ENCODE results near the gene RAD51C. TPM values are rescaled to one million over a fixed set of nuclear protein-coding genes. Genes with fewer than 3 reads are reported as not detected.
"Not testable (repeated sequence)": the region's sequence is repeated elsewhere in the genome, so short reads cannot be mapped to it uniquely, and the experiment has no call there.

RAD51C gene
- total and polyA plus RNA-seq, 2 experiments from 2014 or later = 19.2 to 41.6 TPM

DNA sequence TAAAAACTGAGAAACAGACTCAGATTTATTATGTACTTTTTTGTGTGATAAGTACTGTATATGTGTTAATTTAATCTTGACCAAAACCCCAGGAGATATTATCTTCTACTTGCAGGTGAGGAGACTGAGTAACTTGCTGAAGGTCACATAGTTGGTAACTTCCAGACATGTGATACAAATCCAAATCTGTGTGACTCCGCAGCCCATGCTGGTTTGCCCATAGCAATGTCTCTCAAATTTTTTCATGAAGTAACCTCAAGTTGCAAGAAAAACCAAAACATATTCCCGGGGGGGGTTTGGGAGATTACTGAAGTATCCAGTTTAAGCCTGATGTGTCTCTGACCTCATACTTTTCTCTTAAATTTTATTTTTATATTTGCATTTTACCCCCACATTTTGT is 3.9 kb upstream of the RAD51C start:
- Histone ChIP-seq H3K27me3 (no peaks in the 10 kb centered on the region), H2AFZ (no peak overlapping the region), H3K4me1 (ENCODE audit: insufficient read depth) (peaks cover 7% of the 10 kb centered on the region), H4K20me1 (ENCODE audit: insufficient read depth, poor library complexity, severe bottlenecking) (no peaks in the 10 kb centered on the region), H3K4me2 (no peak overlapping the region), H3K36me3 (replicated peaks; ENCODE audit: insufficient read depth, low read depth) (no peaks in the 10 kb centered on the region), H3K9me3 (ENCODE audit: low read depth) (no peaks in the 10 kb centered on the region), H3K9me2 (replicated peaks; ENCODE audit: insufficient read depth) (no peaks in the 10 kb centered on the region), H3K79me2 (peaks cover 4% of the 10 kb centered on the region), H3K4me3 (no peak overlapping the region), H3K27ac (no peak overlapping the region)
- no peak for TF ChIP-seq EZH2 (IDR thresholded peaks at IDR 0.05; ENCODE audit: borderline replicate concordance)
- TF ChIP-seq EZH2phosphoT487 (IDR thresholded peaks at IDR 0.05; ENCODE audit: low read depth, severe bottlenecking, unreplicated experiment) = no peak
- TF ChIP-seq, protein P1, sequence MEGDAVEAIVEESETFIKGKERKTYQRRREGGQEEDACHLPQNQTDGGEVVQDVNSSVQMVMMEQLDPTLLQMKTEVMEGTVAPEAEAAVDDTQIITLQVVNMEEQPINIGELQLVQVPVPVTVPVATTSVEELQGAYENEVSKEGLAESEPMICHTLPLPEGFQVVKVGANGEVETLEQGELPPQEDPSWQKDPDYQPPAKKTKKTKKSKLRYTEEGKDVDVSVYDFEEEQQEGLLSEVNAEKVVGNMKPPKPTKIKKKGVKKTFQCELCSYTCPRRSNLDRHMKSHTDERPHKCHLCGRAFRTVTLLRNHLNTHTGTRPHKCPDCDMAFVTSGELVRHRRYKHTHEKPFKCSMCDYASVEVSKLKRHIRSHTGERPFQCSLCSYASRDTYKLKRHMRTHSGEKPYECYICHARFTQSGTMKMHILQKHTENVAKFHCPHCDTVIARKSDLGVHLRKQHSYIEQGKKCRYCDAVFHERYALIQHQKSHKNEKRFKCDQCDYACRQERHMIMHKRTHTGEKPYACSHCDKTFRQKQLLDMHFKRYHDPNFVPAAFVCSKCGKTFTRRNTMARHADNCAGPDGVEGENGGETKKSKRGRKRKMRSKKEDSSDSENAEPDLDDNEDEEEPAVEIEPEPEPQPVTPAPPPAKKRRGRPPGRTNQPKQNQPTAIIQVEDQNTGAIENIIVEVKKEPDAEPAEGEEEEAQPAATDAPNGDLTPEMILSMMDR (IDR thresholded peaks at IDR 0.05; ENCODE audit: poor library complexity) = no peak
- WGBS (ENCODE audit: low lambda C conversion rate, missing lambda C conversion rate) = 84% methylated on average over 2 of the region's 2 CpGs
- no peak for DNase-seq (ENCODE audit: low spot score)

DNA sequence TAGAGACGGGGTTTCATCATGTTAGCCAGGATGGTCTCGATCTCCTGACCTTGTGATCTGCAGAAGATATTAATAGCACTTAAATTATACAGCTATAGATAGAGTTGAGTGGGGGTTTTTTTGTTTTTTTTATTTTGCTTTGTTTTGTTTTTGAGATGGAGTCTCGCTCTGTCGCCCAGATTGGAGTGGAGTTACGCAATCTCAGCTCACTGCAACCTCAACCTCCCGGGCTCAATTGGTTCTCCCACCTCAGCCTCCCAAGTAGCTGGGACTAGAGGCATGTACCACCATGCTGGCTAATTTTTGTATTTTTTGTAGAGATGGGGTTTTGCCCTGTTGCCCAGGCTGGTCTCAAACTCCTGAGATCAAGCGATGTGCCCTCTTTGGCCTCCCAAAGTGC is 2.4 kb upstream of the RAD51C start:
- H3K4me1 ChIP-seq (ENCODE audit: insufficient read depth) = peaks cover 13% of the 10 kb centered on the region
- not testable (repeated sequence) for H3K9me3 ChIP-seq (ENCODE audit: low read depth); H3K9me2 ChIP-seq (replicated peaks; ENCODE audit: insufficient read depth); H2AFZ ChIP-seq; H3K4me2 ChIP-seq; H3K27ac ChIP-seq; DNase-seq (ENCODE audit: low spot score); H3K27me3 ChIP-seq; H4K20me1 ChIP-seq (ENCODE audit: insufficient read depth, poor library complexity, severe bottlenecking); H3K4me3 ChIP-seq; H3K36me3 ChIP-seq (replicated peaks; ENCODE audit: insufficient read depth, low read depth)
- peaks cover 10% of the 10 kb centered on the region for H3K79me2 ChIP-seq
- WGBS (ENCODE audit: low lambda C conversion rate, missing lambda C conversion rate) = 92% methylated on average over 7 of the region's 7 CpGs

DNA sequence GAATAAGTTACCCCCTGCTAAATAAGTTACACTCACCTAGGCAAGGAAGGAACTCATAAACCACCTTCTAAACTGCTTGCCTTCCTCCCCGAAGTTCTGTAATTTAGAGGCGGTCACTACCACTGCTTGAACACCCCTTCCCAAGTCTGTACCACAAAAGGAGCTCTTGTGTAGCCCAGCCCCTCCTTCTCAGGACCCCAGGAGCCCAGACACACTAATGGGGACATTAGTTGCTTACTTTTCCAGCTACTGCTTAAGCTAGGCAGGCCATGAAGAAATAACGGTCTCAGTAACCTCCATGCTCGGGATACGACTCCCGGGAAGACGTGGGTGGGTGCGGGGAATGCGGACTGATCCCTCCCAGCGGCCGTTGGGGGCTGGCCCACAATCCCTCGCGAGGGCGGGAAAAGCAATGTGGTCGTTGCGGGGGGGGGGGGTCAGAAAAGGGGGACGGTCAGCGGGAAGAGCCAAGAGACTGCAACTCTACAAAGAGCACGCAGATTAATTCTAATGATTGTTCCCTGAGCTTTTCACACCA is 632 bp upstream of the RAD51C start, which contains the start of gene TEX14:
Gene TEX14, minus strand, starts transcription at position 345 of the 538 bp plus-strand sequence. CDS start 40,044 bp downstream, outside the sequence.
- Histone ChIP-seq H2AFZ (peak within 1 kb of the TSS; percentile 100), H4K20me1 (ENCODE audit: insufficient read depth, poor library complexity, severe bottlenecking) (no peaks in the 10 kb centered on the region), H3K4me2 (peak within 1 kb of the TSS; percentile 72), H3K9me3 (ENCODE audit: low read depth) (no peaks in the 10 kb centered on the region), H3K27ac (peak within 1 kb of the TSS; percentile 94), H3K79me2 (peaks cover 10% of the 10 kb centered on the region), H3K27me3 (no peaks in the 10 kb centered on the region), H3K36me3 (replicated peaks; ENCODE audit: insufficient read depth, low read depth) (no peaks in the 10 kb centered on the region), H3K9me2 (replicated peaks; ENCODE audit: insufficient read depth) (no peaks in the 10 kb centered on the region), H3K4me1 (ENCODE audit: insufficient read depth) (peaks cover 13% of the 10 kb centered on the region), H3K4me3 (peak within 1 kb of the TSS; percentile 57)
- 90% methylated on average over 16 of the region's 19 CpGs for WGBS (ENCODE audit: low lambda C conversion rate, missing lambda C conversion rate)
- TF ChIP-seq EZH2phosphoT487 (IDR thresholded peaks at IDR 0.05; ENCODE audit: low read depth, severe bottlenecking, unreplicated experiment) = no peak
- TF ChIP-seq, protein P1 (IDR thresholded peaks at IDR 0.05; ENCODE audit: poor library complexity) = no peak
- no peak for TF ChIP-seq EZH2 (IDR thresholded peaks at IDR 0.05; ENCODE audit: borderline replicate concordance)
- no peak for DNase-seq (ENCODE audit: low spot score)

DNA sequence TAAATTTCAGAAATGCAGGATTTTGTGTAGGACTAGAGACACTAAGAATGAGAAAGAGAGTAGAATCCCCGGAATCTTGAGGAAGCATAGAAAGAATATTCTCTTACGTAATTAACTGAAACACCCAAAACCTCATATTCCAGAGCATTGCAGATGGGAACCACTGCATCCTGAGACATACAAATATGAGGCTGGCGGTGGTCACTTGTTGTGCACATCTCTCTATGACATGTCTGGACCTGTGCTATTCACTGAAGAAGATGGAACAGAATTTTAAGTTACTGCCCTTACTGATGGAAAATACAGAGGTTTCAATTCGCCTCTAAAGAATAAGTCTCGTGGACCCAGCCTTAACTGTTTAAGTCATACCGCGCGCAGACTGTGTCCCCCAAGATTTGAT is 806 bp downstream of the RAD51C start:
- DNase-seq (ENCODE audit: low spot score) = no peak
- peak overlapping the region; percentile 94 for H3K27ac ChIP-seq
- no peaks in the 10 kb centered on the region for H3K9me2 ChIP-seq (replicated peaks; ENCODE audit: insufficient read depth)
- H3K27me3 ChIP-seq = no peaks in the 10 kb centered on the region
- 86% methylated on average over 8 of the region's 8 CpGs for WGBS (ENCODE audit: low lambda C conversion rate, missing lambda C conversion rate)
- H3K79me2 ChIP-seq = peaks cover 10% of the 10 kb centered on the region
- H4K20me1 ChIP-seq (ENCODE audit: insufficient read depth, poor library complexity, severe bottlenecking) = no peaks in the 10 kb centered on the region
- TF ChIP-seq, protein P1 (IDR thresholded peaks at IDR 0.05; ENCODE audit: poor library complexity) = no peak
- no peak for TF ChIP-seq EZH2phosphoT487 (IDR thresholded peaks at IDR 0.05; ENCODE audit: low read depth, severe bottlenecking, unreplicated experiment)
- TF ChIP-seq EZH2 (IDR thresholded peaks at IDR 0.05; ENCODE audit: borderline replicate concordance) = no peak
- H3K4me1 ChIP-seq (ENCODE audit: insufficient read depth) = peaks cover 13% of the 10 kb centered on the region
- no peaks in the 10 kb centered on the region for H3K9me3 ChIP-seq (ENCODE audit: low read depth)
- no peaks in the 10 kb centered on the region for H3K36me3 ChIP-seq (replicated peaks; ENCODE audit: insufficient read depth, low read depth)
- H3K4me2 ChIP-seq = peak overlapping the region; percentile 72
- peak overlapping the region; percentile 100 for H2AFZ ChIP-seq
- peak overlapping the region; percentile 57 for H3K4me3 ChIP-seq

Measured in hepatocyte (in vitro differentiated cells).